CD4-positive, alpha-beta T cell treated with Interleukin-10 for 1 hour (primary cell): ENCODE data around the gene SLC27A2.
"Not testable (repeated sequence)": the region's sequence is repeated elsewhere in the genome, so short reads cannot be mapped to it uniquely, and the experiment has no call there.

Source experiments
- DNase-seq: peaks from one replicate; pipeline ENCODE4 v3.0.0-alpha.2; 2020

The SLC27A2 gene

DNA sequence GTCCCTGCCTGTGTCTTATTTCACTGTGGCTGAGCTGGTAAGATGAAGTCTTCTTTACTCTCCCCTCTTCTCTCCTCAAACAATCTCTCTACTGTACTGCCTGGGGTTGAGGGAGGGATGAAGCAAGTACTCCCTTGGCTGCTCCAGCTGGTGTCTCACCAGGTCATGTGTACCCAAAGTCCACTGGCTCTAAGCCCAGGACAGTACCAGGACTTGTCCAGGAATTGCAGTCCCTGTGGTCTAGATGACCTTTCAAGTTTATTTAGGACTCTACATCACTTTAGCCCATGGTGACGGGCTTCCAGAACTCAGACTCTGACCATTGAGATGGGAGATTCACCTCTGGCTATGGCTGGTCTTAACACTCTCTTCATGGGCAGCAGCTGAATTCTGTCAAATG lies 17.5 kb upstream of the SLC27A2 start:
- no peak for DNase-seq

DNA sequence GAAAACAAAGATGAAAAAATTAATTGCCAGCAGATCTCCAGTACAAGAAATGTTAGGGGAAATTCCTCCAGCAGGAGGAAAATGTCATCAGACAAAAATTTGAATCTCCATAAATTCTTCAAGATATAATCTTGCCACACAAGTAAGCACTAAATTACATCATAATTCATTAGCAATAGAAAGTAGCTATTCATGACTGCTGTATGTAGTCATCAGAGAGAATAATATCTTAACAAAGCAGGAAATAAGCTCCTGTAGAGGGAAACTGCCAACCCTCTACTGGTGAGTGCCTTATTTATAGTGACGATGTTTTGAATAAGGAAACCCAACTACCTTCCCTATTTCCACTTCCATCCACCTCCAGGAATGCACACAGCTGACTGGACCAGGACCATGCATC lies 15.8 kb upstream of the SLC27A2 start:
- DNase-seq, result no peak

DNA sequence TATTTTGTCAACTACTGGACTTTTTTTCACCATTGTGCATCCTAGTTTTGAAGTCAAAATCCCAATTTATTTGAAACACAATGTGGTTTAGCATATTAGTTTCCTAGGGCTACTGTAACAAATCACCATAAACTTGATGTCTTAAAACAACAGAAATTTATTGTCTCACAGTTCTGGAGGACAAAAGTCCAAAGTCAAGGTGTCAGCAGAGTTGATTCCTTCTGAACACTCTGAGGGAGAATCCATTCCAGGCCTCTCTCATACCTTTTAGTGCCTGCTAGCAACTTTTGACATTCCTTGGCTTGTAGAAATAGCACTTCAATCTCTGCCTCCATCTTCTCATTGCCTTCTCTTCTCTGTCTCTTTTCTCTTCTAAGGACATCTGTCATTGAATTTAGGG lies 14.9 kb upstream of the SLC27A2 start:
- DNase-seq, result no peak

DNA sequence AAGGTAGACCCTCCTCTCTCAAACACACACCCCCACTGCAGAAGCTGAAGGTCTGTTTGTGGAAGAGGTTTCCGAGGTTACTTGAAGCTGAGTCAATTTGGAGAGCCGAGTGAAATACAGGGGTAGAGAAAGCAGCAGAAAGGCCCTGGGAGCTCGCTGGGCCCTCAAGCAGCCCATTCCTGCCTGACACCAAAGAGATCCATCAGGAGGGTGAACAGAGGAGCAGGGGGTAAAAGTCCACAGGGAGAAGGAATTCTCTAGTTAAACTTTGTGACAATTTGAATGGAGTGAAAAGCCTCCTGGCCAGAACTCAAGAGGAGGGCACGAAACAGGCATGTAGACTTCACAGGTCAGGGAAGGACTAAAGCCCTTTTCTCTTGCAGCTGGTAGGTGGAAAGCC lies 13.6 kb upstream of the SLC27A2 start:
- no peak for DNase-seq

DNA sequence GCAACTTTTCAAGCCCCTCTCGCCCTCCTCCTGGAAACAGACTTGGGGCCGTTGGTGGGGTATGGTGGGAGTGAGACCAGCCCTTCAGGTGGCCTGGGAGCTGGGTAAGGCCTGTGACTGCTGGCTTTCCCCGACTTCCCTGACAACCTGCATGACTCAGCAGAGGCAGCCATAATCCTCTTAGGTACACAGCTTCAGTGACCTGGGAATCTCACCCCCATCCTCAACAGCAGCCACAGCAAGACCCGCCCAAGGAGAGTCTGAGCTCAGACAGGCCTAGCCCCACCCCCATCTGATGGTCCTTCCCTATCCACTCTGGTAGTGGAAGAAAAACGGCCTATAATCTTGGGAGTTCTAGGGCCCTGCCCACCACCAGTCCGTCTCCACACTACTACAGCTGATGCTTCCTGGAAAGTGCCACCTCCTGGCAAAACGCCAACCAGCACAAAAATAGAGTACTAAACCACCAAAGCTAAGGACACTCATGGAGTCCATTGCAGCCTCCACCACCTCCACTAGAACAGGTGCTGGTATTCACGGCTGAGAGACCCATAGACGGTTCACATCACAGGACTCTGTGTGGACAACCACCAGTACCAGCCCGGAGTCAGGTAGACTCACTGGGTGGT lies 13.1 kb upstream of the SLC27A2 start:
- no peak for DNase-seq

DNA sequence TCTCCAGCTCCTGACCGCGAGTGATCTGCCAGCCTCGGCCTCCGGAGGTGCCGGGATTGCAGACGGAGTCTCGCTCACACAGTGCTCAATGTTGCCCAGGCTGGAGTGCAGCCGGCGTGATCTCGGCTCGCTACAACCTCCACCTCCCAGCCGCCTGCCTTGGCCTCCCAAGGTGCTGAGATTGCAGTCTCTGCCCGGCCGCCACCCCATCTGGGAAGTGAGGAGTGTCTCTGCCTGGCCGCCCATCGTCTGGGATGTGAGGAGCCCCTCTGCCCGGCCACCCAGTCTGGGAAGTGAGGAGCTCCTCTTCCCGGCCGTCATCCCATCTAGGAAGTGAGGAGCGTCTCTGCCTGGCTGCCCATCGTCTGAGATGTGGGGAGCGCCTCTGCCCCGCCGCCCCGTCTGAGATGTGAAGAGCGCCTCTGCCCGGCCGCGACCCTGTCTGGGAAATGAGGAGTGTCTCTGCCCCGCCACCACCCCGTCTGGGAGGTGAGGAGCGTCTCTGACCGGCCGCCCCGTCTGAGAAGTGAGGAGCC lies 9.6 kb upstream of the SLC27A2 start:
- DNase-seq, result not testable (repeated sequence)

DNA sequence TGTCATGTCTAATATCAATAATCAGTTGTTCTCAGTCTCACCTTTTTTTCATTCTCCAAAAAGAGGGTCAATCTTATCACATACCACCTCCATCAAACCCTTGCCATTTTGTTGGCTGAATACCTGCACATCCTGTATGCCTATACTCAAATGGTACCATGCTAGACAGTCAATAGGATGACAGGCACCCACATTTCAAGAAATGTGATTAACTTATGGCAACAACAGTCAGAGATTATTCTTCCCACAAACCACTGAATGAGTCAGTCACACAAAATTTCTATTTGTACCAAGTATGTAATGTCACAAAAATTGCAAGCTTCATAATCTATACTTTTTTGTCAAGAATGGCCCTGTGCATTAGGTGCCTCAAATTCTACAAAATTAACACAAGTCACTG lies 5.1 kb upstream of the SLC27A2 start:
- DNase-seq, result no peak

DNA sequence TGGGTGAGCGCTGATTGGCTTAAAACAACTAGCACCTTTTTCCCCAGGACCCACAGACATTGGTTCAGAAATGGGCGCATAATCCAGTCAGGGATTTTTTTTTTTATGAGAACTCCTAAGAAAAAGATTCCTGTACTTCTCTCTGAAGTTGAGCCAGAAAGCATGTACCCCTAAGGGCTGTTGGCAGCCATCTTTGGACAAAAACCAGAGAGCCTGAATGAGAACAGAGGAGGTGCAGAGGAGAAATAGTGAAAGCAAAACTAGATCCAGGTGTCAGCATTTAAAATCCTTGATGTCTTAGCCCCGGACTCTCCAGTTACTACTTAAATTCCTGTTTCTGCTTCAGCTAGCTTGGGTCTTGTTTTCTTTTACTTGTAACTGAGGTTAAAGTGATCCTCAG lies 1.9 kb upstream of the SLC27A2 start:
- no peak for DNase-seq

DNA sequence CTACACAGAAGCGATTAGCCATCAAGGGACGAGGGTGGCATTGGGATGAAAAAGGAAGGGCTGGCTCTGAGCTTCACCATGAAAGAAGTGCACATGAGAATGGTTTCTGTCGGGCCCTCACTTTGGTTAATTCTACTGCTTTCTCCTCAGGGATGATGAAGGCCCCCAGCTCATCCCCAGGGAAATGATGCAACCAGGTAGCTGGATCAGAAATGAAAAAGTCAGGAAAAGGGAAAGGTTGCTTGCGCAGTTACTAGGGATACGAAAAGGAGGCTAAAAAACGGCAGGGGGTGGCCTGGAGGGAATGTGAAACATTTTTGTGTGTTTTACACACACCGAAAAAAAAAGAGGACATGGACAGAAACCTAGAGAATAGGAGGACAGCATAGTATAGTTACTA lies 1.4 kb upstream of the SLC27A2 start:
- DNase-seq, result no peak

DNA sequence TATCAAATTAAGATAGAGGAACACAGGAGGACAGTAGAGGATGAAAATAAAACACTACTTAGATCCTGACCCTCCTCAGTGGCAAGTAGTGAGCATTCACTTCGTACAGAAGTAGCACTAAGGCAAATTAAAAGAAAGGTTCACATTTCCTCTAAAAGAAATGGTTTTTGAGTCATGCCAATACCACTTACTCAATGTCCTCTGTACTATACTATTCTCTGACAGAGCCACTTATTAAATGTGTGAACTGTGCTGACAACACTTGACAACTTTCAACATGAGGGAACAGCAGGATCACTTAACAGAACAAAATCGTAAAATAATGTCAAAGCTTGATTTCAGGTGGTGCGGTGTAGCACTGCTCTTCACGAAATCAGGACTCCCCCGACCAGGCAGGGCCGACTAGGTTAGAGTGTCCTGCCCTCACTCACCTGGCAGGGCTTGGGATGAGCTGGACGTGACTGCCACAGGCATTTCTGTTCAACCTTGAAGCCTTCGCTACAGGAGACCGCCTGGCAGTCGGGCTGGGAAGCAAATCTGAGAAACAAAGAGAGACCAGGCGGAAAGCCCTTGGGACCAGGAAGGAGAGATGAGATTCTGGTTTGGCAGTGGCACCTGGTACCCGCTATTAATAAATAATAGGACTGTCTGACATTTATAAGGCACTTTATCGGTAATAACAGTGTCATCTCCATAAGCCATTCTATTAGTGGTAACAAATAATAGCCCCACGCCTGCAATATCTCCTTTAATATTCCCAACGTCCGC lies 611 bp upstream of the SLC27A2 start:
- no peak for DNase-seq

DNA sequence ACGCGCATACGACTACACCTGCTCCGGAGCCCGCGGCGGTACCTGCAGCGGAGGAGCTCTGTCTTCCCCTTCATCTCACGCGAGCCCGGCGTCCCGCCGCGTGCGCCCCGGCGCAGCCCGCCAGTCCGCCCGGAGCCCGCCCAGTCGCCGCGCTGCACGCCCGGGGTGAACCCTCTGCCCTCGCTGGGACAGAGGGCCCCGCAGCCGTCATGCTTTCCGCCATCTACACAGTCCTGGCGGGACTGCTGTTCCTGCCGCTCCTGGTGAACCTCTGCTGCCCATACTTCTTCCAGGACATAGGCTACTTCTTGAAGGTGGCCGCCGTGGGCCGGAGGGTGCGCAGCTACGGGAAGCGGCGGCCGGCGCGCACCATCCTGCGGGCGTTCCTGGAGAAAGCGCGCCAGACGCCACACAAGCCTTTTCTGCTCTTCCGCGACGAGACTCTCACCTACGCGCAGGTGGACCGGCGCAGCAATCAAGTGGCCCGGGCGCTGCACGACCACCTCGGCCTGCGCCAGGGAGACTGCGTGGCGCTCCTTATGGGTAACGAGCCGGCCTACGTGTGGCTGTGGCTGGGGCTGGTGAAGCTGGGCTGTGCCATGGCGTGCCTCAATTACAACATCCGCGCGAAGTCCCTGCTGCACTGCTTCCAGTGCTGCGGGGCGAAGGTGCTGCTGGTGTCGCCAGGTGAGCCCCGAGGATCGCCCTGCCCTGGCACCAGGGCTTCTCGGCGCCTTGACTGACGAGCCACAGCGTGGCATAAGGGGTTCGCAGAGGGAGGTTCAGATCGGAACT lies 420 bp downstream of the SLC27A2 start:
- DNase-seq, result peak; percentile 45

DNA sequence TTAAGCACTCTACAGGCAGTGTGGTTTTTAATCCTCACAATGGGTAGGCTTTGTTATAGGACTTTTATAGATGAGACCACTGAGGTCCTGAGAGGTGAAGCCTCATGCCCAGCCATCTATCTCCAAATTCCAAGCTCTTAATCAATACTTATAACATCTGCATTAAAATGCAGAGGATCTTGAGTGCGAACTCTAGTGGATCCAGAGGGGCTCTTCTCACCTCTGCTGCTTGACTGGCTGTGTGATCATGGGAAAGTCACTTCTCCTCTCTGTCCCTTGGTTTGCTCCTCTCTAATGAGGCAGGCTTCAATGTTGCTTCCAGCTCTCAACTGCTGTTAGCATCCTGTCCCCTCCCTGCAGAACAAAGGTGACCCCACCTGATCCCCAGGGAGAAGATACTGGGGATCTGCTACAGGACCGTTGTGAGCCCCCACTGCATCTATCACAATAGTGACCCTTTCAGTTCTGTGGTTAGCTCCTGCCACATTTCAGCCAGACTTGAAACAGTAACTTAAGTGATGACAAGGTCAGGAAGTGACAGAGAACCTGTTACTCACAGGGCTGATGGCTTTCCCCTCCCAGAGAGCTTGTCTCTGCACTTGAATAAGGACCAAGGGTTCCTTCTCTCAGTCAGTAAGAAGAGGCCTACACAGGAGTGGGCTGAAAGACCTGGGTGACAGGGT lies 1.3 kb downstream of the SLC27A2 start:
- DNase-seq, result no peak

DNA sequence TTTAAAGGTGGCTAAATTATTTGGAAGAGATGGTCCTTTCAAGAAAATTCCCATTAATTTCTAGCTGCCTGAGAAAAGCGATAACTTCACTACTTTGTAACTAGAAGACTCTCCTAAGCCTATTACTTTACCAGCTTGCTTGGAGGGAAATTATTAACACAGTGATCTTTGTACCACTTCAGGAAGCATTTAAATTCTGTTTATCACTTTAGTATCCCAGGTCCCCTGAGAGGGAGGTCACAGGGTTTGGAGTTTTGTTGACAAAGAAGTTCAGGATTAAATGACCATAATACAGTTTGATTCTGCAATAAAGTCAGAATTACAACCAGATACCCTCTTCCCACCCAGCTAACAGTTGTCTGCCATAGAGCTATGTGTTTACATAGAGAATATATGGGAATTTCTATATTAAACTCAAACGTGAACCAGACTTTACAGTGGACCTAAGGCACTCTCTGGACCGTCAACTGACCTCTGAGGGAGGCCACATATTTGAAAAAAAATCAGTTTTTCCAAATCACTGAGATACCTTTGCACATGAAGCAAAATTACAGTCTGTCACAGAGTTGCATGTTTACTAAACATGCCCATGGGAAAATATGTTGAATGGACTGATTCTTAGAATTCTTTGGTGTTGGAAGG lies 3.0 kb downstream of the SLC27A2 start:
- no peak for DNase-seq

DNA sequence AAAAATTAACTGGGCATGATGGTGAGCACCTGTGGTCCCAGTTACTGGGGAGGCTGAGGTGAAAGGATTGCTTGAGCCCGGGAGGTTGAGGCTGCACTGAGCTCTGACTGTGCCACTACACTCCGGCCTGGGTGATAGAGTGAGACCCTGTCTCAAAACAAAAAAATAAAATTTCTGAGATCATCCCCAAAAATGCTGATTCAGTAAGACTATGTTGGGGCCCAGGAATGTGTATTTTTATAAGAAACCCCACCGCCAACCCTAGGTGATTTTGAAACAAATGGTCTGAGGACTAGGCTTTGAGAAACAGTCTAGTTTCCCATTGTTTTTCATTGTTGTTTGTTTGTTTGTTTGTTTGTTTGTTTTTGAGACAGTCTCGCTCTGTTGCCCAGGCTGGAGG lies 4.1 kb downstream of the SLC27A2 start:
- DNase-seq, result no peak

DNA sequence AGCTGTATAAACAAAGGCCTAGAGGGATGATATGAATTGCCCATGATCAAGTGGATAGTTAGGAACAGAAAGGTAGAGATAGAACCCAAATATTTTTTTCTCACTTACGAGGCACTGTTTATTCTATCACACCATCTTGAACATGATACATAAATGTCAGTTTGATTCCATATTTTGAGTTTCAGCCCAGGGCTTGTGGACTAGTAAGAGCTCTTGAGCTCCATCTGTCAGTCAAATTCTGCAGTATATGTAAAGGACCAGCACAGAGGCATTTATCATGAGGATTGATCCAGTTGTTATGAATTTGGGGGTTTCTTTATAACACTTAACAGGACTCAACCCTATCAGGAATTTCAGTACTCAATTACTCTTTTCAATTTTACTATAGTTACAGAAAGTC lies 4.8 kb downstream of the SLC27A2 start:
- no peak for DNase-seq

DNA sequence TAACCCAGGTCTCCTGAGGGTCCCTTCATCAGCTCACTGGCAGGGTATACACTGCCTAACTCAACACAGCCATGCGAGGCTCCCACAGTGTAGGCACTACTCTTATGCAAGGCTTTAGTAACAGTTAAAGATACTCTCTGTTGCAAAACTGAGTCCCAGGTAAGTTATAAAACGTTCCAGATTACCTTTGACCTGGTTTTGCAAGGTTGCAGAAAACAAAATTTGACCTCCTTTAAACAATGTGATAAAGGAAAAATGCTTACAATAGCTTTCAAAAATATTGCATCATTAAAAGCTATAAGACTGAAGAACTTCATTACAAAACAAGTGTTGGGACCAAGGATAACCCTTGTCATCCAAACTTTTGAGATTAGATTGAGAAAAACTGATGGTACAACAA lies 5.5 kb downstream of the SLC27A2 start:
- no peak for DNase-seq

DNA sequence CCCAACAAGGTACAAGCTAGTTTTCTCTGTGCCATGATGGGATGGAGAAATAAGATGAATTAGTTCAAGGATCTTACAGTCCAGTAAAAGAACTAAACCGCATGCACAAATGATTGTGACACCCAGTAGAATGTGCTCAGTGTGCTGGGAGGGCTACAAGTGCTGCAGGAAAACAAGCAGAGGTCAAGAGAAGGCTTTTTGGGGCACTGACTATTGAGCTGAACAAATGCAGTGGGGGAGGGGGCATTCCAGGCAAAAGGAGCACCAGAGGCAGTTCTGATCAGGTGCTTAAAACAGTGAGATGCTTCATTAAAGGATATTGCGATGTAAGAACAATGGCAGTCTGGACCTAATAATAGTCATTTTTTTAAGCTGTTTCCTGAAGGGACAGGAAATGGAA lies 6.0 kb downstream of the SLC27A2 start:
- no peak for DNase-seq

DNA sequence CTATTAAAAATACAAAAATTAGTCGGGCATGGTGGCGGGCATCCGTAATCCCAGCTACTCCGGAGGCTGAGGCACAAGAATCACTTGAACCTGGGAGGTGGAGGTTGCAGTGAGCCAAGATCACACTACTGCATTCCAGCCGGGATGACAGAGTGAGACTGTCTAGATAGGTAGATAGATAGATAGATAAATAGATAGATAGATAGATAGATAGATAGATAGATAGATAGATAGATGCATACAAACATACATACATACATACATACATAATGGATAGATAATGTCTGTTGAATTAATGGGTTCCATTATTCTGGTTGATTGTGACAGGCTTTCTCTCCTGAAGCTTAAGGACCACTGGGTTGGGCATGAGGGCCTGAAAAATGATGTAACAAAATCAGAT lies 6.8 kb downstream of the SLC27A2 start:
- DNase-seq, result not testable (repeated sequence)

DNA sequence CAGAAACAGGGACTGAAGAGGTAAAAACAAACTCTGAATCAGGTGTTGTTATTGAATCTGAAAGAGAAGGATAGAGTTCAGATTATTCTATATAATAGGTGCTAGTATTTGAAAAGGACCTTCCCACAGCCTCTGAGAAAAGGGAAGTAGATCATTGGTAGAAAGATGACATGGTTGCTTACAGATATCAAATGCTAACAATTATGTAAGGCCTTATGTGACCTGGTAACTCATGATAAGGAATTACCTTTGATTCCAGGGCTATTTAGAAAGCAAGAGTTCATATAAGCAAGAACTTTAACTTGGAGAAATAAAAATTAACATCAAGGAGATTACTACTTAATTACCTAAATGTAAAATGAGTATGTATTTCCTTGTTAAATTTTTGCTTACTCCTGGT lies 7.6 kb downstream of the SLC27A2 start:
- no peak for DNase-seq

DNA sequence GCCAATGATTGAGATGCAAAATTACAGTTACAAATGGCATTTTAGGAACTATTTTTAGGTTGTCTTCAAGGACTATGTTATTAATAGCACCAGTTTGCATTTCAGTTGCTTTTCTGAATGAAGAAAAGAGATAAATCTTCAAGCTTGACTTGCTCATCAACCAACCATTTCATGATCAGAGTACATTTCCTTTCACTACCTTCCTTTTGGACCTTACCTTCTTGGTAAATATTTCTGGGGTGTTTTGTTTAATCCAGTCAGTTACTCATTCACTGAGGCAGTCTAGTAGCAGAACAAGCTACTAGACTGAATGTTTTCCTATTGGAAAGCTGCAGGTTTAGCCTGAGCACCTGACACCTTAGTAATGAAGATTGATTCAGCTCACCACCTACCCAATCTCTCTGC lies 8.2 kb downstream of the SLC27A2 start:
- no peak for DNase-seq

DNA sequence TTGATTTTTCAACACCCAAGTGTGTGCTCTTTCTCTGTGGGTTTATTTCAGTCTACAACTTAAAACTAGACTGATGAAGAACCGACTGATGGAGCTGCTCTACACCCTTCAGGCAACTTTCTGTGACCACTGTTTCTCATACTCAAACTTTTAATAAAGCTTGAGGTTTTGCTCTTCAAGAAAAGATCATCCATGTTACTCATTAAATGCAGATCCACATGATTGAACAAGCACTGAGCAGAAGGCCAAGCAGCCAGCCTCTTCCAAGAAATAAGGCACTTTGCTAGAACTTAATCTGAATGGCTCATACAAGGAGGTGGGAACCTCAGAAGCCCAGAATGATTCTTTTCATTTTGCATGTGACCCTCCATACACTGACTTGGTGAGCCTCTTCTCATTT lies 8.7 kb downstream of the SLC27A2 start:
- DNase-seq, result no peak

DNA sequence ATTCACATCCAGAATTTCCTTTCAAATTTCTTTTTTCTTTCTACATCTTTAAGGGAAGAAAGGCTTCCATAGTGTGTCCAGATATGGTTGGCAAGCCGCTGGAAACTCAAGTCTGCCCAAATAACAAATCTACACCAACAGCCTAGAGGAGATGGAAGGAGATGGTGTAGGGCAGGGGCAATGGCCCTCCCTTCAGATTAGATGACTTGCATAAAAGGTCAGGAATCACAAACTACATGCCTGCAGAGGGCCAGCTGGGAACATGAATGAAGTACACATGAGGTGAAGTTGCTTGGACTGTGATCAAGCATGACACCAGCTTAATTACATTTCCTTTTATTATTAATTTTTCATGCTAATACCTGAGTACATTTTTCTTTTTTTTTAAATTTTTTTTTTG lies 10.2 kb downstream of the SLC27A2 start:
- no peak for DNase-seq
